GM20431 (cell line): ENCODE results near the gene SLC24A4.
"Not testable (repeated sequence)": the region's sequence is repeated elsewhere in the genome, so short reads cannot be mapped to it uniquely, and the experiment has no call there.

Experiments used
- in situ Hi-C: fragments of 300-500 bp; cut with MseI, MboI; formaldehyde crosslinking; loops from one replicate; pipeline ENCODE4 v1.15.0; 2020; ENCODE audit warnings: low sequenced_read_pairs; ENCODE audit not compliant: unreplicated experiment

Gene SLC24A4

GRCh38 chr14:92528486-92529100 is 205.6 kb downstream of the SLC24A4 start:
- in situ Hi-C loops, result no loop called here

GRCh38 chr14:92529903-92530302 is 206.9 kb downstream of the SLC24A4 start:
- in situ Hi-C loops, result no loop called here

- in situ Hi-C loops, result no loop called here
Measured at GRCh38 chr14:92531106-92531873, 208.3 kb downstream of the SLC24A4 start.

- in situ Hi-C loops, result no loop called here
Measured at GRCh38 chr14:92532490-92533163, 209.7 kb downstream of the SLC24A4 start.

GRCh38 chr14:92534932-92535643 is 212.1 kb downstream of the SLC24A4 start:
- in situ Hi-C loops, result no loop called here

- in situ Hi-C loops, result not testable (repeated sequence)
Measured at GRCh38 chr14:92536231-92536630, 213.3 kb downstream of the SLC24A4 start.

GRCh38 chr14:92538412-92538985 is 215.5 kb downstream of the SLC24A4 start:
- in situ Hi-C loops, result no loop called here

- in situ Hi-C loops, result no loop called here
Measured at GRCh38 chr14:92539419-92539818, 216.5 kb downstream of the SLC24A4 start.

GRCh38 chr14:92539875-92540274 is 216.9 kb downstream of the SLC24A4 start:
- in situ Hi-C loops, result no loop called here

- in situ Hi-C loops, result no loop called here
Measured at GRCh38 chr14:92540472-92541048, 217.6 kb downstream of the SLC24A4 start.

- in situ Hi-C loops, result no loop called here
Measured at GRCh38 chr14:92542766-92543554, 220.0 kb downstream of the SLC24A4 start.

GRCh38 chr14:92544051-92544720 is 221.2 kb downstream of the SLC24A4 start:
- in situ Hi-C loops, result no loop called here

- in situ Hi-C loops, result no loop called here
Measured at GRCh38 chr14:92546347-92547053, 223.5 kb downstream of the SLC24A4 start.

- in situ Hi-C loops, result no loop called here
Measured at GRCh38 chr14:92549105-92549858, 226.3 kb downstream of the SLC24A4 start.

GRCh38 chr14:92549859-92550230 is 226.9 kb downstream of the SLC24A4 start:
- in situ Hi-C loops, result no loop called here
